Vagina (tissue), 2 donors: ENCODE results near the gene RESP18.

Experiments used
- POLR2A ChIP-seq, 2 donors: fragments of 450-650 bp; IDR thresholded peaks; one replicate each; pipeline ENCODE4 v1.6.1; 2017; ENCODE audit warnings: antibody characterized with exemption in 2 of 2, mild to moderate bottlenecking in 2 of 2, moderate library complexity in 2 of 2
- POLR2AphosphoS5 ChIP-seq, 2 donors: sonication (generic); formaldehyde crosslinking; IDR thresholded peaks; one replicate each; pipeline ENCODE4 v1.9.0; 2017; ENCODE audit warnings: antibody characterized with exemption in 2 of 2, mild to moderate bottlenecking in 2 of 2, low read depth in 1 of 2; ENCODE audit not compliant: insufficient read depth in 1 of 2

- TF ChIP-seq POLR2AphosphoS5 (IDR thresholded peaks at IDR 0.05; ENCODE audit: insufficient read depth in 1 of 2, low read depth in 1 of 2) (no peak), POLR2A (IDR thresholded peaks at IDR 0.05) (no peak)
Observed at GRCh38 chr2:219362524-219363164, 30.1 kb upstream of the RESP18 start.
